Upper lobe of left lung (tissue), 6 donors: ENCODE measurements around the gene MYBBP1A. TPM values are rescaled to one million over a fixed set of nuclear protein-coding genes. Genes with fewer than 3 reads are reported as not detected.

Experiments used
- ATAC-seq, 2 donors: fragments of 200-7000 bp; cut with Tn5 transposase; one replicate each; pipeline ENCODE4 v1.9.1; 2022; ENCODE audit warnings: mild to moderate bottlenecking in 2 of 2, moderate library complexity in 2 of 2; ENCODE audit not compliant: low FRiP score in 2 of 2
- DNase-seq, 2 donors: peaks; one replicate each; pipeline ENCODE4 v3.0.0-alpha.2; 2019 to 2020
- H3K27ac ChIP-seq, 4 donors: fragments of 200-600 bp; sonication (generic); one replicate each; pipeline ENCODE4 v1.5.1; 2016 to 2019
- H3K27me3 ChIP-seq, 4 donors: fragments of 200-600 bp; sonication (generic); one replicate each; pipeline ENCODE4 v1.5.1; 2017 to 2019
- H3K36me3 ChIP-seq, 4 donors: fragments of 200-600 bp; sonication (generic); one replicate each; pipeline ENCODE4 v1.5.1; 2016 to 2019
- H3K4me1 ChIP-seq, 4 donors: fragments of 200-600 bp; sonication (generic); one replicate each; pipeline ENCODE4 v1.5.1; 2018 to 2019
- H3K4me3 ChIP-seq, 4 donors: fragments of 200-600 bp; sonication (generic); one replicate each; pipeline ENCODE4 v1.5.1; 2017 to 2019; ENCODE audit warnings: mild to moderate bottlenecking in 2 of 4, moderate library complexity in 1 of 4
- H3K9me3 ChIP-seq, 4 donors: fragments of 200-600 bp; sonication (generic); one replicate each; pipeline ENCODE4 v1.5.1; 2018 to 2019
- CTCF ChIP-seq, 6 experiments: fragments of 450-650 bp in 4 of 6; fragments of 200-600 bp in 2 of 6; sonication (generic) in 2 of 6; IDR thresholded peaks; one replicate each; pipeline ENCODE4 v1.5.1; 2016 to 2019; ENCODE audit warnings: antibody characterized with exemption in 6 of 6
- EP300 ChIP-seq, 4 donors: sonication (generic); formaldehyde crosslinking; IDR thresholded peaks; one replicate each; pipeline ENCODE4 v1.5.1; 2017; ENCODE audit warnings: antibody characterized with exemption in 4 of 4, control low read depth in 2 of 4
- POLR2A ChIP-seq, 4 donors: fragments of 450-650 bp; IDR thresholded peaks; one replicate each; pipeline ENCODE4 v1.5.1; 2016 to 2017; ENCODE audit warnings: antibody characterized with exemption in 4 of 4, mild to moderate bottlenecking in 2 of 4
- POLR2AphosphoS5 ChIP-seq, 2 donors: sonication (generic); formaldehyde crosslinking; IDR thresholded peaks; one replicate each; pipeline ENCODE4 v1.5.1; 2017; ENCODE audit warnings: antibody characterized with exemption in 2 of 2
- WGBS, 2 donors: methylation state at CpG; one replicate each; pipeline ENCODE4 v1.1.5; 2017 to 2018; 5-methylcytosine and 5-hydroxymethylcytosine counted together
- total RNA-seq, 6 donors: library from RNA; depleted of rRNA in 4 of 6; stranded (reverse); fragments of >200 nt in 4 of 6; gene quantifications; one replicate each; pipeline versions ENCODE4 v1.1.0 to v1.2.1, GENCODE V29; 2016 to 2021
- donor health status: DM: no; HTN: no; CAD: no; lungs with moderate emphysema.
- donor health status: DM: no; HTN: yes; CAD: no; lungs with severe emphysema.

MYBBP1A gene
- total RNA-seq, 6 donors from 2014 or later, result 45.2 to 151 (median 57.3) TPM

GRCh38 chr17:4540687-4541327 lies 14.4 kb downstream of the MYBBP1A start:
- TF ChIP-seq POLR2AphosphoS5 (IDR thresholded peaks at IDR 0.05) (peak; percentile 46 to 67), POLR2A (IDR thresholded peaks at IDR 0.05) (no peak), CTCF (IDR thresholded peaks at IDR 0.05) (no peak), EP300 (IDR thresholded peaks at IDR 0.05) (peak in 2 of 4 donors; percentile 31 to 56)
- peak; percentile 61 to 79 for DNase-seq
- ATAC-seq, result peak in 1 of 2 donors; percentile 1
- WGBS, 2 donors, result 33 to 44% methylated on average over 13 to 15 of the region's 15 CpGs
- Histone ChIP-seq H3K27ac (peak overlapping the region; percentile 69 to 91 (median 80)), H3K4me3 (peak overlapping the region in 1 of 4 donors; percentile 19), H3K4me1 (peaks cover 45 to 64% (median 59%) of the 10 kb centered on the region in 4 donors), H3K36me3 (peaks cover 11 to 79% (median 59%) of the 10 kb centered on the region in 4 donors), H3K9me3 (no peaks in the 10 kb centered on the region), H3K27me3 (no peaks in the 10 kb centered on the region)

- WGBS, 2 donors, result 40 to 66% methylated on average over 3 to 14 of the region's 14 CpGs
- peak overlapping the region in 1 of 4 donors; percentile 19 for H3K4me3 ChIP-seq
- H3K9me3 ChIP-seq, result no peaks in the 10 kb centered on the region
- peak overlapping the region; percentile 69 to 91 (median 80) for H3K27ac ChIP-seq
- peaks cover 51 to 70% (median 64%) of the 10 kb centered on the region in 4 donors for H3K4me1 ChIP-seq
- TF ChIP-seq CTCF (IDR thresholded peaks at IDR 0.05) (peak in 4 of 6 experiments; percentile 18 to 44 (median 30)), POLR2AphosphoS5 (IDR thresholded peaks at IDR 0.05) (no peak)
- no peaks in the 10 kb centered on the region for H3K27me3 ChIP-seq
- peak in 1 of 2 donors; percentile 77 for DNase-seq
- H3K36me3 ChIP-seq, result peaks cover 11 to 73% (median 54%) of the 10 kb centered on the region in 4 donors
- peak in 1 of 2 donors; percentile 5 for ATAC-seq
Observed at GRCh38 chr17:4540224-4540651, 14.9 kb downstream of the MYBBP1A start.

GRCh38 chr17:4539576-4540223 lies 15.5 kb downstream of the MYBBP1A start:
- H3K9me3 ChIP-seq, result no peaks in the 10 kb centered on the region
- H3K36me3 ChIP-seq, result peaks cover 11 to 68% (median 50%) of the 10 kb centered on the region in 4 donors
- H3K27ac ChIP-seq, result peak overlapping the region in 3 of 4 donors; percentile 69 to 91 (median 90)
- WGBS, 2 donors, result 76 to 89% methylated on average over 18 to 22 of the region's 26 CpGs
- no peak for ATAC-seq
- H3K27me3 ChIP-seq, result no peaks in the 10 kb centered on the region
- no peak overlapping the region for H3K4me3 ChIP-seq
- DNase-seq, result peak in 1 of 2 donors; percentile 62
- no peak for TF ChIP-seq POLR2AphosphoS5 (IDR thresholded peaks at IDR 0.05)
- no peak for TF ChIP-seq EP300 (IDR thresholded peaks at IDR 0.05)
- no peak for TF ChIP-seq POLR2A (IDR thresholded peaks at IDR 0.05)
- TF ChIP-seq CTCF (IDR thresholded peaks at IDR 0.05), result no peak
- peaks cover 56 to 75% (median 70%) of the 10 kb centered on the region in 4 donors for H3K4me1 ChIP-seq

GRCh38 chr17:4539025-4539424 lies 16.2 kb downstream of the MYBBP1A start:
- Histone ChIP-seq H3K27me3 (no peaks in the 10 kb centered on the region), H3K36me3 (peaks cover 11 to 61% (median 43%) of the 10 kb centered on the region in 4 donors), H3K9me3 (no peaks in the 10 kb centered on the region), H3K27ac (peak overlapping the region in 3 of 4 donors; percentile 69 to 91 (median 90)), H3K4me1 (peaks cover 63 to 82% (median 76%) of the 10 kb centered on the region in 4 donors), H3K4me3 (peak overlapping the region in 1 of 4 donors; percentile 1)
- TF ChIP-seq POLR2A (IDR thresholded peaks at IDR 0.05) (no peak), POLR2AphosphoS5 (IDR thresholded peaks at IDR 0.05) (no peak), EP300 (IDR thresholded peaks at IDR 0.05) (no peak), CTCF (IDR thresholded peaks at IDR 0.05) (no peak)
- ATAC-seq, result no peak
- peak in 1 of 2 donors; percentile 52 for DNase-seq
- WGBS, 2 donors, result 70 to 79% methylated on average over 7 to 8 of the region's 8 CpGs
